Measurements from ENCODE around the gene TRIP10.

Gene TRIP10

DNA sequence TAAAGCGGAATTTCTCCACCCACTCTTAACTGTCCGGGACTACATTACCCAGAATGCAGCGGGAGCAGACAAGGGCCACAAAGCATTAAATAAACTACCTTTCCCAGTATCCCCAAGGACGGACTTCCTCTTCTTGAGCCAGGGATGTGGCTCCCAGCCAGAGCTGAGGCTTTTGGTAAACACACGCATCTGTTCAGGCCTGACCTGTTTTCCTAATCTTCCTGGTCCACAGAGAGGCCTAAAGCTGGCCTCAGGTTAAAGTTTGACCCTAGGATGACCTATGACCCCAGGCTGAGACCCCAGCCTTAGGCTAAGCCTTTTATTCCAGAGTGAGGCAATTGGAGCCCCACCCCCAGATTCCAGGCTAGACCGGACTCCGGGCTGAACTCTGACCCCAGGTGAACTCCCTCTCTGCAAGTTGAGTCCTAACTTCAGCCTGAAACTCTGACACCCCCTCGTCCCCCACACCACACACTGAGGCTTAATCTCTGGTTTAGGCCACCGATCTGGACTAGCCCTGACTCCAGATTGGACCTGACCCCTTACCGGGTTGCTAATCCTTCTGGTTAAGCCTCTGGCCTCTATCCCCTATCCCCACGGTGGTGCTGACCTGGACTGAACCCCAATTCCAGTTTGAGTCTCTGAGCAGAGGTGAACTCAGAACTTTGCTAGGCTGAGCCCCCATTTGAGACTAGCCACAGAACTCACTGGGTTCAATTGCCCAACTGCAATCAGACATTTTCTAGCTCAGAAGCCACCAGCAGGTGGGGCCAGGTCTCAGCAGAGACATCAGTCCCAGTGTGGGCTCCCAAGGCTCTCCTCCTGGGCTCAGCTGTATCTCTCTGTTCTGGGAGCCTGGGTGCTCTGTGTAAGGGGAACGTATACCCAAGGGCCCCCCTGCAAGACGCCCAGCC is 1.4 kb upstream of the TRIP10 start:
- Histone ChIP-seq H3K4me3 (IDR thresholded peaks at IDR 0.05; ENCODE audit: insufficient read depth, low read depth, low read length) (no peak overlapping the region), H3K27me3 (ENCODE audit: insufficient read depth, low read depth) (no peaks in the 10 kb centered on the region), H3K79me2 (ENCODE audit: insufficient read depth, low read depth) (peaks cover 3% of the 10 kb centered on the region; the same call in 1 of the 2 replicates), H3K27ac (peak overlapping the region; percentile 49), H3K36me3 (ENCODE audit: insufficient read depth) (no peaks in the 10 kb centered on the region), H3K9ac (peak overlapping the region; percentile 53; the same call in 1 of the 2 replicates), H2AFZ (ENCODE audit: low read depth) (peak overlapping the region; percentile 93), H4K20me1 (ENCODE audit: insufficient read depth) (no peaks in the 10 kb centered on the region), H3K4me1 (ENCODE audit: low read depth, poor library complexity, severe bottlenecking) (peaks cover 35% of the 10 kb centered on the region), H3K4me2 (peak overlapping the region; percentile 100)
- TF ChIP-seq, protein P1, sequence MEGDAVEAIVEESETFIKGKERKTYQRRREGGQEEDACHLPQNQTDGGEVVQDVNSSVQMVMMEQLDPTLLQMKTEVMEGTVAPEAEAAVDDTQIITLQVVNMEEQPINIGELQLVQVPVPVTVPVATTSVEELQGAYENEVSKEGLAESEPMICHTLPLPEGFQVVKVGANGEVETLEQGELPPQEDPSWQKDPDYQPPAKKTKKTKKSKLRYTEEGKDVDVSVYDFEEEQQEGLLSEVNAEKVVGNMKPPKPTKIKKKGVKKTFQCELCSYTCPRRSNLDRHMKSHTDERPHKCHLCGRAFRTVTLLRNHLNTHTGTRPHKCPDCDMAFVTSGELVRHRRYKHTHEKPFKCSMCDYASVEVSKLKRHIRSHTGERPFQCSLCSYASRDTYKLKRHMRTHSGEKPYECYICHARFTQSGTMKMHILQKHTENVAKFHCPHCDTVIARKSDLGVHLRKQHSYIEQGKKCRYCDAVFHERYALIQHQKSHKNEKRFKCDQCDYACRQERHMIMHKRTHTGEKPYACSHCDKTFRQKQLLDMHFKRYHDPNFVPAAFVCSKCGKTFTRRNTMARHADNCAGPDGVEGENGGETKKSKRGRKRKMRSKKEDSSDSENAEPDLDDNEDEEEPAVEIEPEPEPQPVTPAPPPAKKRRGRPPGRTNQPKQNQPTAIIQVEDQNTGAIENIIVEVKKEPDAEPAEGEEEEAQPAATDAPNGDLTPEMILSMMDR (conservative IDR thresholded peaks at IDR 0.05; ENCODE audit: low read depth, low read length) = peak; percentile 76

DNA sequence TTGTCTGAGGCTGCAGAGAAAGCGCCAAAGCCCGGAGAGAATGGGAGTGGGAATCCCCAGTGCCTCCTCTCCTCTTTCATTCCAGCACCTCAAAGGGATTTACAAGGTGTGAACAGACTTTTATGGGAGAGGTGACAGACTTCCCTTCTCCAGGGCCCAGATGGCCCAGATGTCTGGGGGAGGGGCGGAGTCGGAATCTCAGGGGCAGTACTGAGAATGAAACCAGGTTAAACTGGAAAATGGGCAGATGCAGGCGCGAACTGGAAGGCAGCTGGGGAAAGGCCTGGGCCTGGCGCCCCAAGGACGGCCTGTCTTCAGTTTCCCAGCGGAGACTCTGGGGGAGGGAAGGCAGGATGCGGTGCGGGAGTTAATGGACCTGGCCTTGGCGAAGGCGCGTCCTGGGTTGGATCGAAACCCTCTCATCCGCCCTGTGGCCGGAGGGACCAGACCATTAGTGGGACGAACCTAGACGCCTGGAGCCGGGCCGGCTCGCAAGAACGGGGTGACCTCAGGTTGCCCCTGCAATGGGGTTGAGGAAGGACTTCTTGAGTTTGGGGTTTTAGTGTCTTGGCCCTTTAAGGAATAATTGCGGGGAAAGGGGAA is 592 bp upstream of the TRIP10 start:
- H3K79me2 ChIP-seq (ENCODE audit: insufficient read depth, low read depth) = peaks cover 3% of the 10 kb centered on the region; the same call in 1 of the 2 replicates
- peak overlapping the region; percentile 93 for H2AFZ ChIP-seq (ENCODE audit: low read depth)
- H3K27me3 ChIP-seq (ENCODE audit: insufficient read depth, low read depth) = no peaks in the 10 kb centered on the region
- H3K9ac ChIP-seq = peak overlapping the region; percentile 53; the same call in 1 of the 2 replicates
- no peaks in the 10 kb centered on the region for H4K20me1 ChIP-seq (ENCODE audit: insufficient read depth)
- H3K4me1 ChIP-seq (ENCODE audit: low read depth, poor library complexity, severe bottlenecking) = peaks cover 35% of the 10 kb centered on the region
- peak overlapping the region; percentile 49 for H3K27ac ChIP-seq
- TF ChIP-seq, protein P1 (conservative IDR thresholded peaks at IDR 0.05; ENCODE audit: low read depth, low read length) = peak; percentile 54; the same call in 1 of the 2 replicates
- no peaks in the 10 kb centered on the region for H3K36me3 ChIP-seq (ENCODE audit: insufficient read depth)
- no peak overlapping the region for H3K4me3 ChIP-seq (IDR thresholded peaks at IDR 0.05; ENCODE audit: insufficient read depth, low read depth, low read length)
- H3K4me2 ChIP-seq = peak overlapping the region; percentile 100

DNA sequence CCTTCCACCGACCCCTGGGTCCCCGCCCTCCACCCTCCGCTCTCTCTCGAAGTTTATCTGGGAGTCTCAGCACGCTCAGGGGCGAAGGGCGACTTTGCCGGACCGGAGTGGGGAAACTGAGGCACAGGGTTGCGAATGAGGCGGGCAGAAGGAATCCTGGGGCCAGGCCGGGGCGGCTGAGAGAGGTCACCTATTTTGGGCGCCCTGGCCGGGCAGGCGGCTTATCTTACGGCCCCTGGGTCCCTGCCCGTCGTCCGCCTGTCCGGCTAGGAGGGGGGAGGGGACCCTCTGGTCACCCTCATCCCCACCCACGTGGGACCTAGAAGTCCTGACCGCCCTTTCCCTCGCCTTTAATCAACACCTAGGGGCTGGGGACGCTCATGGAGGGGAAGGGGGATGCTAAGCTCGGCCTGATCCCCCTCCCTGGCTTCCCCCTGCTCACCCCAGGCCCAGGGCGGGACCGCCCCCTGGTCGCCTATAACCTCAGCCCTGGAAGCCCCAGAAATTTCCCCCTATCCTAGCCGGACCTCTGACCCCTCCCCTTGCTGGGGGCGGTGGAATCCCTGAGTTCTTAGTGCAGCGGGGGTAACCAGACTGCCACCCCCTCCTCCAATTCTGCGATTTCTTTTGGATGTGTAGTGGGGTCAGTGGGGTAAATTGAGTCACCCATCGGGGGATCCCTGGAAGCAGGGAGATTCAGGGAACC is 556 bp downstream of the TRIP10 start:
- no peak overlapping the region for H3K27ac ChIP-seq
- peaks cover 35% of the 10 kb centered on the region for H3K4me1 ChIP-seq (ENCODE audit: low read depth, poor library complexity, severe bottlenecking)

More for the DNA sequence above, 556 bp downstream of the TRIP10 start:
- no peaks in the 10 kb centered on the region for H4K20me1 ChIP-seq (ENCODE audit: insufficient read depth)
- H3K36me3 ChIP-seq (ENCODE audit: insufficient read depth) = no peaks in the 10 kb centered on the region
- no peaks in the 10 kb centered on the region for H3K27me3 ChIP-seq (ENCODE audit: insufficient read depth, low read depth)
- TF ChIP-seq, protein P1 (conservative IDR thresholded peaks at IDR 0.05; ENCODE audit: low read depth, low read length) = no peak
- H3K9ac ChIP-seq = peak overlapping the region; percentile 62
- peak overlapping the region; percentile 49 for H2AFZ ChIP-seq (ENCODE audit: low read depth)
- H3K4me3 ChIP-seq (IDR thresholded peaks at IDR 0.05; ENCODE audit: insufficient read depth, low read depth, low read length) = no peak overlapping the region
- peak overlapping the region; percentile 96 for H3K4me2 ChIP-seq
- peaks cover 3% of the 10 kb centered on the region; the same call in 1 of the 2 replicates for H3K79me2 ChIP-seq (ENCODE audit: insufficient read depth, low read depth)

All from KMS-11 (cell line).